Hepatic stellate cell (primary cell): ENCODE results near the gene DIS3L.
"Not testable (repeated sequence)": the region's sequence is repeated elsewhere in the genome, so short reads cannot be mapped to it uniquely, and the experiment has no call there.

ENCODE experiments used
- DNase-seq: peaks from one replicate; pipeline ENCODE4 v3.0.0; 2011; ENCODE audit warnings: low spot score

DIS3L gene

GRCh38 chr15:66293419-66294156 lies at the start of gene DIS3L:
TSS of gene DIS3L (plus strand) at chr15:66293568. CDS start at chr15:66293597, 29 bp downstream.
- DNase-seq, result peak; percentile 54

- DNase-seq, result not testable (repeated sequence)
Measured at GRCh38 chr15:66245832-66246231, 47.5 kb upstream of the DIS3L start.

DNA sequence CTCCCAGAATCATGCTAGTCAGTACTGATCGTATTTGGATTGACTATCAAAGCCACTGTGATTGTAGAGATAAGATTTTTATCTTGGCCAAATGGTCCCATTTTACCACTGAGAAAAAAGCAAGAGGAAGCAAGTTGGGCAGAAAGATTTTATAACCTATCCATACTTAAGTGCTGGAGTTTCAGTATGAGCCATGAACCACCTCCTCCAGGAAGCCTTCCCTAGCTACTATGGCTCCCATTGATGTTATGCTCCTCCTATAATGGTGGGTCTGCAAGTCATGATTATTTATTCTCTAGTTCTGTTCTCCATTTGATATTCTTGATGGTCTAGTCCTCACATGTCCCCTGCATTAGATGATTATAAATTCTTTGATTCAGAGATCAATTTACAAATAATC lies 46.4 kb upstream of the DIS3L start:
- no peak for DNase-seq

DNA sequence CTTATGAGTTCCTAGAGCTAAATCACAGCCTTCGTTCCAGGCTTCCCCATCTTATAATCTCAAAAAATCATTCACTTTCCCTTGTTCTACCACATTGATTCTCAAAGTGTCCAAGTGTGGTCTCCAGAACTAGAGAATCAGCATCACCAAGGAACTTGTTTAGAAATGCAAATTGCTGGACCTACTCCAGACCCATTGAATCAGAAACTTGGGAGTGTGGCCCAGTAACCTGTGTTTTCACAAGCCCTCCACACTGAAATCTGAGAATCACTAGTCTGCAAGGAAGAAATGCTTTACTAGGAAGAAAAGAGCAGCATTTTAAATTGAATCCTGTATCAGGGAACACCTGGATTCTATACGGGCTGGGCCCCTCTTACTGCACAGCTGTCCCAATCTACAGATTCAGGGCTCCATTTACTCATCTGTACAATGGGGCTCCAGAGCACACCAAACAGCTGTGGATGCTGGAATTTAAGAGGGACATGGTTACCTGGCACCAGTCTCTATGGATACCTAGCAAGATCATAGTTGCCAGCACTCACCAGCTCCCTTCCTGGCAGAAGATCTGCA lies 43.7 kb upstream of the DIS3L start:
- no peak for DNase-seq

GRCh38 chr15:66251065-66251789 lies 42.1 kb upstream of the DIS3L start:
- no peak for DNase-seq

- peak; percentile 71 for DNase-seq
Measured at GRCh38 chr15:66251790-66252684, 41.3 kb upstream of the DIS3L start.

DNA sequence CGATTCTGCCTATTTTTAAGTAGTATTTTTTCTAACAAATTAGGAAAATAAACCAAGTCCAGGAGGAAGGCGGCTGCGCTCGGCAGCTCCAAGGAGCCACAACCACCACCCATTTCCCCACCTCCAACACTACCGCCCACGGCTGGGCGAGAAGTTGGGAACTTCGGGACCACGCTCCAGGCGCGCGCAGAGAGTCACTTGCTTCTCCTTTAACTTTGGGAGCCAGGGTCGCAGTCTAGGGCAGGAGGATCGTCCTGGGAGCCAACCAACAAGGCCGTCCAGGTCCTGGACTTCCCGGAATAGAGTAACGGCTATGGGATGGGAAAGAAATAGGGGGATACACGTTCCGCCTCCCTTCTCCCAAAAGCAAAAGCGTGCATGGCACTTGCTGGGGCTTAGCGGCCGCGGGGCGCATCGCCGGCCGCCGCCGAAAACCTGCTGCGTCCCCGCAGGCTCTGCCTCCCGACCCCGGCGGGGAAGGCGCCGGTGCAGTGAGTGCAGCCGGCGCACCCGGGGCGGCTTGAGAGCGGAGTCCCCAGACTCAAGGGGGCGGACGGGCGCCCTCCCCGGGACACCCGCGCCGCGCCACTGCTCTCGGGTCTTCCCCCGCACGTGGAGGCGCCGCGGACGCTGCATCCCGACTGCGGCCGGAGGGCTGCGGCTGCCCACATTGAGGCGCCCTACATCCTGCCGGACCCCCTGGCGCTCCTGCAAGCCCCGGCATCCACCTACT lies 40.5 kb upstream of the DIS3L start:
- DNase-seq, result peak; percentile 28

- peak; percentile 36 for DNase-seq
Measured at GRCh38 chr15:66253418-66254088, 39.8 kb upstream of the DIS3L start, which contains the start of gene MEGF11. TSS of gene MEGF11 (minus strand) at chr15:66253750. CDS start at chr15:66128403, 125,347 bp downstream.

DNA sequence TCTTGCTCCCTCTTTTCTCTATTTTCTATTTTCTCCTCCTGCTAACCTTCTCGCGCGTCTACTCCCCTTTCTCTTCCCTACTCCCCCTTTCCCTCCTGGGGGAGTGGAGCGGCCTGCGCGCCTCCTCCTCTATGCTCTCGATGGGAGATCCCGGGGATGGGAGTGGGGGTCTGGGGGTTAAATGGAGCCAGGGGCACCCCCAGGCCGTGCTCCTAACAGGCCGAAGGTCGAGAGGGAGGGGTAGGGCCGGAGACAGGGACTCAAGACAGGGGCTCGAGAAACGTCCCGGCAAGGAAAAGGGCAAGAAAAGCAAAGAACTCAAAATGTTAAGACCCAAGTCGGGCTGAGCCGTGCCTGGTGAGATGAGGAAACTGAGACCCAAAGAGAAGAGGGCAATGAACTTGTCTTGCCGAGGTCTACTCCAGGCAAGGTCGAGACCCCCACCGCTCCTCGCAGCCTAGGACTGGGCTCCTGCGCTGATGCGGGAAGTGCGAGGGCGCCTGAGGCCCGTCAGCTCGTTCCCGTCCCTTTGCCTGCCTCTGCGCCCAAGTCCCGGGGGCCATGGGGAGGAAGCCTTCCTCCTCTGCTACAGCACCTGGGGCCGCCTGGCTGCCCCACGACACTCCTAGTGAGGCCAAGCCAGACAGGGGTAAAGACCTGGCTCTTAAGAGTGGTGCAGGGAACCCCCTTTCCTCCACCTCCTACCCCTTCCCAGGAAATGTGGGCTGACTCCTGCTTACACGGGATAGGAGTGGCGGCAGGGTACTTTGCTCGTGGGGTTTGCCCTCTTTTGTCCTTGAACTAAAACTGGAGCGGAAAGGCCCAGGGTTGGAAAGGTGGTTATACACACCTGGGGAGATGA lies 39.0 kb upstream of the DIS3L start:
- DNase-seq, result no peak

DNA sequence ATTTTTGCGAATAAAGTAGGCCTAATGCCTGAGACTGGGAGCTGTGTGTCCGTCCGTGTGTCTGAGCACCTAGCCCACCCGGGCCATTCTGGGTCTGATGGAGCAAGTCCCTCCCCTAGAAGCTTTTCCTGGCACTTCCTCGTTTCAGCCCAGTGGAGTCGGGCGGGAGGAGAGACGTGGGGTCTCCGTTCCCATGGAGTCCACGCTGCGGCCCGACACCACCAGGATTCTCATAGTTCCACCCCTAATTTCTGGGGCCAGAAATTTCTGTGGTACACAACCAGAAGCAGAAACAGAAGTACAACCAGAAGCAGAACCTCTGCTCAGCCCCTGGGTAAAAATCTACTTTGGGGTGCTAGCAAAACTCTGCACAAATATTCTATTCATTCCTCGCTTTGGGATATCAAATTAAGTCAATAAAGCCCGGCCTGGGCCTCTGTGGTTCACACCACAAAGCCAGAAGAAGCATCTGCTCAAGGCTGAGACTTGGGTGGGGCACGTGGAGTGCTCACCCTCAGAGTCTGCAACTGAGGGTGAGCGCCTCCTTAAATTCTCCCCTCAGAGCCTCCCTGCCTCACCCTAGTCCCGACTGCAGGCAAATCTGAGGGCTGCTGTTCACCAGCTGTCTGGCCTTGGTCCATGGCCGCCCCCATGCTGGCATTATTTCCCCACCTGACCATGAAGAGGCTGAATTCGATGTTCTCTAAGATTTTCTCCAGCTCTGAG lies 38.3 kb upstream of the DIS3L start:
- no peak for DNase-seq

GRCh38 chr15:66256692-66257091 lies 36.7 kb upstream of the DIS3L start:
- no peak for DNase-seq

DNA sequence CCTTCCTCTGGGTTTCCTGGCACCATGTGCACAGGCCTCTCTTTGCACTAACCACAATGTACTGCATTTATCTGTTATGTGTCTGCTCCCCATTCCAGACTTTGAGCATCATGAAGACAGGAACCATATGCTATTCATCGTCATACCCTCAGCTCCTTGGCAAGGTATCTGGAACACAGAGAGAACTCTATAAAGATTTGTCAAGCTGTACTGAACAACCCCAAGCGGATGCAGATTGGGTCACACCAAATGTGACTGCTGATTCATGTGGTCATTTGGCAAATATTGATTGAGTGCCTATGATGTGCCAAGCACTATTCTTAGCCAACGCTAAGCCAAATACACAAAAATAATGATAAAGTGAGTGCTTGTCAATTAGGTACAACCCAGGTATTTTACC lies 32.3 kb upstream of the DIS3L start:
- DNase-seq, result no peak

- not testable (repeated sequence) for DNase-seq
Measured at GRCh38 chr15:66262837-66263236, 30.5 kb upstream of the DIS3L start.

- no peak for DNase-seq
Measured at GRCh38 chr15:66264859-66265513, 28.4 kb upstream of the DIS3L start.

DNA sequence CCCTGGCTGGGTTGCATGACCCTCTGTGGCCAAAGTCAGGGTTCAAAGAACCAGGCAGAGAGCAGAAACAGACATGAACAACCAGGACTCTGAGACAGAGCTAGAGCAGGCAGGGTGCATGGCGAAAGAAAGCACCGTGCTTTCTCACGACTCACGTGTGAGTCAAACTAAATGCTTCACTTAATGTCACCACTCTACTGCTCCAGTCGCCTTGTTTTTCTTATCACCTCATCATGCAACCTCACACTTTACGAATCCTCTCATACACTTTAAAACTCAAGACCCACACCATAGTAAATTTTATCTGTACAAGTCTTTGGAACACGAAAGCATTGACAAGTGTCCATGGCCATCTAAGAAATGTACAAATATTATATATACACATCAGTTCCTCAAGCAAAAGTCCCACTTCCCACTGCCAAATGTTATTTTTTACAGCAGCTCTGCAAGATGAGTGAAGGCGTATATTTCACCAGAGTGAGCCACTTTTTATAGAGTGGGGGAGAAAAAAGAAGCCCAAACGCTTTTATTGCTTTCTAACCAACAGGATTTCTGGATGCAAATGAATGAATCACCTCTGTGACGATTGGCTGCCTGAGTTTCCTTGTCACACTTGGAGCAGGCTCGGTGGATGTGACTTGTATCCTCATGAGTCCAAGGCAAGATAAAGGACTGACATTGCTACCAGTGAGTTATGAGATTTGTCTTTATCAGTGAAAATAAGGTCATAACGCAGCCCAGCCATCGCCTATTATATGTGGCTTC lies 23.9 kb upstream of the DIS3L start:
- no peak for DNase-seq

- DNase-seq, result no peak
Measured at GRCh38 chr15:66270932-66271331, 22.4 kb upstream of the DIS3L start.

DNA sequence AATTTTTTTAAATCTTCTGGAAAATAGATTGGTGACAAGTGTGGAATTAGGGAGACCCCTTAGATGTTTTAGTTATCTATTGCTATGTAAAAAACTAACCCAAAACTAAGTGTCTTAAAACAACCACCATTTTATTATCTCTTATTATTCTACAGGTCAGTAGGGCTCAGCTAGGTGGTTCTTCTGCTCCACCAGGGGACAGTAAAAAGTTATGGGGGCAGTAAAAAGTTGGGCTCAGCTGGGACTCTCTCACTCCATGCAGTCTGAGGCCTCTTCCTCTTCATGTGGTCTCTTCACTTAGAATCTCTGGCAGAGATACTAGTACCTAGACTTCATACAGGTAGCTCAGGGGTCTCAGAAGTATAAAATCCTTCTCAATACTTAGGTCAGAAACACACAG lies 18.0 kb upstream of the DIS3L start:
- no peak for DNase-seq

DNA sequence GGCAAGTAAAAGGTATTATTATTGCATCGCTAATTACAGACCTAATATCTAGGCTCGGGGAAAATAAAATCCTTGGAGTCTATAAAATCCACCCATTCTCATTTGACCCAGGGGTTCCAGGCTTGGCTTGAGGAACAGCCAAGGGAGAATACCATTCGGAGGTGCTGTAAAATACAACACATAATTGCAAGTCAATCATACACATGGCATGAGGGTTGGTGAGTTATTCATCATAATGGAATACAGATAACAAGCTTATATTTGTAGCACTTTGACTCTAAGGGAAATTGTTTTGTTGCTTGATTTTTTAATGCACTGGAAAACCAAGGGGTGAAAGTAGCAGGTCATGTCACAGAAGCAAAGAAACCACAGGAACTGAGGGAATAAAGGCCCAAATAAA lies 16.8 kb upstream of the DIS3L start:
- no peak for DNase-seq
